Uterus (tissue), 2 donors: Measurements from ENCODE around the gene COBLL1.

ENCODE experiments used
- CTCF ChIP-seq, 4 experiments: fragments of 200-600 bp in 2 of 4; fragments of 450-650 bp in 2 of 4; sonication (generic) in 2 of 4; IDR thresholded peaks; one replicate each; pipeline ENCODE4 v1.5.1; 2016 to 2019; ENCODE audit warnings: antibody characterized with exemption in 4 of 4, mild to moderate bottlenecking in 2 of 4, moderate library complexity in 1 of 4
- POLR2A ChIP-seq, 2 donors: fragments of 450-650 bp; IDR thresholded peaks; one replicate each; pipeline ENCODE4 v1.6.1; 2016; ENCODE audit warnings: antibody characterized with exemption in 2 of 2, mild to moderate bottlenecking in 1 of 2, moderate library complexity in 1 of 2

GRCh38 chr2:164706522-164706921 is 135.1 kb downstream of the COBLL1 start:
- TF ChIP-seq CTCF (IDR thresholded peaks at IDR 0.05), result no peak
- TF ChIP-seq POLR2A (IDR thresholded peaks at IDR 0.05), result no peak
